HepG2 (cell line): ENCODE measurements around the gene UGCG.

Experiments used
- ESRRA ChIP-seq: sonication (generic); formaldehyde crosslinking; IDR thresholded peaks from 2 replicates; pipeline ENCODE4 v1.5.1; 2020; ENCODE audit warnings: mild to moderate bottlenecking, low read depth, missing genetic modification reagents
- ZNF292 ChIP-seq: sonication (generic); formaldehyde crosslinking; IDR thresholded peaks from 2 replicates; pipeline ENCODE4 v1.8.1; 2022; ENCODE audit warnings: mild to moderate bottlenecking, low read depth, missing genetic modification reagents, borderline replicate concordance
- ZNF619 ChIP-seq: sonication (generic); formaldehyde crosslinking; IDR thresholded peaks from 2 replicates; pipeline ENCODE4 v1.4.0; 2020; ENCODE audit warnings: mild to moderate bottlenecking, missing genetic modification reagents
- TF ChIP-seq, protein P1 (sequence below): sonication (generic); formaldehyde crosslinking; IDR thresholded peaks from 2 replicates; pipeline ENCODE4 v1.8.0; 2022; ENCODE audit warnings: missing genetic modification reagents, mild to moderate bottlenecking, borderline replicate concordance
- TF ChIP-seq, protein P2 (sequence below): sonication (generic); formaldehyde crosslinking; IDR thresholded peaks from 2 replicates; pipeline ENCODE4 v1.4.0; 2020; ENCODE audit warnings: missing genetic modification reagents
- TF ChIP-seq, protein P3 (sequence below): sonication (generic); formaldehyde crosslinking; IDR thresholded peaks from 2 replicates; pipeline ENCODE4 v1.5.1; 2020; ENCODE audit warnings: mild to moderate bottlenecking, missing genetic modification reagents, moderate library complexity

DNA sequence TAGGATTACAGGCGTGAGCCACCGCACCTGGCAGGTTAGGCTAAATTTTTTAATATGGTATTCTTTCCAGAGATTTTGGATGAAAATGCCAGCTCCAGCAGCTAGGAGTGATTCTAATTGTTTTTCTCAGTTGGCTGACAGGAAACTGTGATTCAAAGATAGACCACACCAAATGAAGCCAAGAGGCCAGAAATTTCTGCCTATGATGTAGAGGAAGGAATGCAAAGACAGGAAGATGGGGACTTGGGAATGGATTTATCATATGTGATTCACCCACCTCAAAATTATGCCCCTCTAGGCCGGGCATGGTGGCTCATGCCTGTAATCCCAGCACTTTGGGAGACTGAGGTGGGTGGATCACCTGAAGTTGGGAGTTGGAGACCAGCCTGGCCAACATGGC, 53.3 kb downstream of the UGCG start:
- TF ChIP-seq, protein P1, sequence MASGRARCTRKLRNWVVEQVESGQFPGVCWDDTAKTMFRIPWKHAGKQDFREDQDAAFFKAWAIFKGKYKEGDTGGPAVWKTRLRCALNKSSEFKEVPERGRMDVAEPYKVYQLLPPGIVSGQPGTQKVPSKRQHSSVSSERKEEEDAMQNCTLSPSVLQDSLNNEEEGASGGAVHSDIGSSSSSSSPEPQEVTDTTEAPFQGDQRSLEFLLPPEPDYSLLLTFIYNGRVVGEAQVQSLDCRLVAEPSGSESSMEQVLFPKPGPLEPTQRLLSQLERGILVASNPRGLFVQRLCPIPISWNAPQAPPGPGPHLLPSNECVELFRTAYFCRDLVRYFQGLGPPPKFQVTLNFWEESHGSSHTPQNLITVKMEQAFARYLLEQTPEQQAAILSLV (CRISPR knock-in tag) = no peak
- TF ChIP-seq, protein P2, sequence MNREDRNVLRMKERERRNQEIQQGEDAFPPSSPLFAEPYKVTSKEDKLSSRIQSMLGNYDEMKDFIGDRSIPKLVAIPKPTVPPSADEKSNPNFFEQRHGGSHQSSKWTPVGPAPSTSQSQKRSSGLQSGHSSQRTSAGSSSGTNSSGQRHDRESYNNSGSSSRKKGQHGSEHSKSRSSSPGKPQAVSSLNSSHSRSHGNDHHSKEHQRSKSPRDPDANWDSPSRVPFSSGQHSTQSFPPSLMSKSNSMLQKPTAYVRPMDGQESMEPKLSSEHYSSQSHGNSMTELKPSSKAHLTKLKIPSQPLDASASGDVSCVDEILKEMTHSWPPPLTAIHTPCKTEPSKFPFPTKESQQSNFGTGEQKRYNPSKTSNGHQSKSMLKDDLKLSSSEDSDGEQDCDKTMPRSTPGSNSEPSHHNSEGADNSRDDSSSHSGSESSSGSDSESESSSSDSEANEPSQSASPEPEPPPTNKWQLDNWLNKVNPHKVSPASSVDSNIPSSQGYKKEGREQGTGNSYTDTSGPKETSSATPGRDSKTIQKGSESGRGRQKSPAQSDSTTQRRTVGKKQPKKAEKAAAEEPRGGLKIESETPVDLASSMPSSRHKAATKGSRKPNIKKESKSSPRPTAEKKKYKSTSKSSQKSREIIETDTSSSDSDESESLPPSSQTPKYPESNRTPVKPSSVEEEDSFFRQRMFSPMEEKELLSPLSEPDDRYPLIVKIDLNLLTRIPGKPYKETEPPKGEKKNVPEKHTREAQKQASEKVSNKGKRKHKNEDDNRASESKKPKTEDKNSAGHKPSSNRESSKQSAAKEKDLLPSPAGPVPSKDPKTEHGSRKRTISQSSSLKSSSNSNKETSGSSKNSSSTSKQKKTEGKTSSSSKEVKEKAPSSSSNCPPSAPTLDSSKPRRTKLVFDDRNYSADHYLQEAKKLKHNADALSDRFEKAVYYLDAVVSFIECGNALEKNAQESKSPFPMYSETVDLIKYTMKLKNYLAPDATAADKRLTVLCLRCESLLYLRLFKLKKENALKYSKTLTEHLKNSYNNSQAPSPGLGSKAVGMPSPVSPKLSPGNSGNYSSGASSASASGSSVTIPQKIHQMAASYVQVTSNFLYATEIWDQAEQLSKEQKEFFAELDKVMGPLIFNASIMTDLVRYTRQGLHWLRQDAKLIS (CRISPR knock-in tag) = no peak
- no peak for TF ChIP-seq ZNF292 (CRISPR knock-in tag)
- TF ChIP-seq ZNF619 = no peak
- TF ChIP-seq ESRRA (CRISPR knock-in tag) = no peak
- TF ChIP-seq, protein P3, sequence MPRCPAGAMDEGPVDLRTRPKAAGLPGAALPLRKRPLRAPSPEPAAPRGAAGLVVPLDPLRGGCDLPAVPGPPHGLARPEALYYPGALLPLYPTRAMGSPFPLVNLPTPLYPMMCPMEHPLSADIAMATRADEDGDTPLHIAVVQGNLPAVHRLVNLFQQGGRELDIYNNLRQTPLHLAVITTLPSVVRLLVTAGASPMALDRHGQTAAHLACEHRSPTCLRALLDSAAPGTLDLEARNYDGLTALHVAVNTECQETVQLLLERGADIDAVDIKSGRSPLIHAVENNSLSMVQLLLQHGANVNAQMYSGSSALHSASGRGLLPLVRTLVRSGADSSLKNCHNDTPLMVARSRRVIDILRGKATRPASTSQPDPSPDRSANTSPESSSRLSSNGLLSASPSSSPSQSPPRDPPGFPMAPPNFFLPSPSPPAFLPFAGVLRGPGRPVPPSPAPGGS (CRISPR knock-in tag) = no peak
